NT2/D1 (cell line): Measurements from ENCODE around the gene GBF1.

Experiments used
- SUZ12 ChIP-seq: IDR thresholded peaks from 2 replicates; pipeline ENCODE4 v1.6.1; 2011; ENCODE audit not compliant: insufficient read length, insufficient read depth; ENCODE audit errors: extremely low read depth
- YY1 ChIP-seq: IDR thresholded peaks from 2 replicates; pipeline ENCODE4 v1.6.1; 2011; ENCODE audit not compliant: insufficient read length, insufficient read depth
- ZNF274 ChIP-seq: IDR thresholded peaks from 2 replicates; pipeline ENCODE4 v1.6.1; 2011; ENCODE audit warnings: mild to moderate bottlenecking, low read depth, low read length

GRCh38 chr10:102375867-102376266 is 130.5 kb downstream of the GBF1 start:
- no peak for TF ChIP-seq ZNF274
- no peak for TF ChIP-seq YY1
- TF ChIP-seq SUZ12, result no peak
